DOHH2 (cell line): ENCODE data around the gene KIF2A.

Experiments
- H3F3A ChIP-seq: fragments of 200-600 bp; sonication (generic), shearing (Covaris generic); 2 replicates; pipeline ENCODE4 v1.6.0; 2016; ENCODE audit warnings: antibody characterized with exemption, mild to moderate bottlenecking; ENCODE audit not compliant: control insufficient read depth, insufficient read depth
- H3K27ac ChIP-seq: fragments of 200-600 bp; sonication (generic); 2 replicates; pipeline ENCODE4 v1.5.1; 2014; ENCODE audit warnings: low read depth, mild to moderate bottlenecking, low read length, moderate library complexity
- H3K27me3 ChIP-seq: fragments of 200-600 bp; sonication (generic); 2 replicates; pipeline ENCODE4 v1.6.1; 2014; ENCODE audit warnings: mild to moderate bottlenecking, low read length, mixed read lengths; ENCODE audit not compliant: control insufficient read depth
- H3K36me3 ChIP-seq: fragments of 200-600 bp; sonication (generic); 2 replicates; pipeline ENCODE4 v1.6.1; 2014; ENCODE audit warnings: mild to moderate bottlenecking, low read length, moderate library complexity, mixed read lengths; ENCODE audit not compliant: control insufficient read depth
- H3K4me1 ChIP-seq: fragments of 200-600 bp; sonication (generic); 2 replicates; pipeline ENCODE4 v1.6.1; 2014; ENCODE audit warnings: mild to moderate bottlenecking, low read length, mixed read lengths; ENCODE audit not compliant: control insufficient read depth
- H3K4me2 ChIP-seq: fragments of 200-600 bp; sonication (generic); 2 replicates; pipeline ENCODE4 v1.6.0; 2014; ENCODE audit warnings: mild to moderate bottlenecking, low read length, moderate library complexity
- H3K4me3 ChIP-seq: fragments of 200-600 bp; sonication (generic); 2 replicates; pipeline ENCODE4 v1.5.1; 2014; ENCODE audit warnings: mild to moderate bottlenecking, low read length, mixed read lengths
- H3K79me2 ChIP-seq: fragments of 200-600 bp; sonication (generic); 2 replicates; pipeline ENCODE4 v1.6.1; 2014; ENCODE audit warnings: mild to moderate bottlenecking, low read length, mixed read lengths; ENCODE audit not compliant: control insufficient read depth
- H3K9me2 ChIP-seq: fragments of 200-600 bp; sonication (generic); replicated peaks from 2 replicates; pipeline ENCODE4 v1.6.1; 2014; ENCODE audit warnings: mild to moderate bottlenecking, low read length, mixed read lengths; ENCODE audit not compliant: control insufficient read depth
- H3K9me3 ChIP-seq: fragments of 200-600 bp; sonication (generic); 2 replicates; pipeline ENCODE4 v1.6.1; 2014; ENCODE audit warnings: antibody characterized with exemption, low read length, mixed read lengths; ENCODE audit not compliant: control insufficient read depth, insufficient read depth
- H4K20me1 ChIP-seq: fragments of 200-600 bp; sonication (generic); 2 replicates; pipeline ENCODE4 v1.6.0; 2014; ENCODE audit warnings: low read depth, mild to moderate bottlenecking, antibody characterized with exemption, low read length, moderate library complexity; ENCODE audit not compliant: control insufficient read depth, insufficient read depth
- EZH2phosphoT487 ChIP-seq: fragments of 200-600 bp; sonication (generic); IDR thresholded peaks from 2 replicates; pipeline ENCODE4 v1.6.1; 2017; ENCODE audit warnings: borderline replicate concordance, mild to moderate bottlenecking, antibody characterized with exemption, low read length, moderate library complexity, mixed read lengths
- TF ChIP-seq, protein P1 (sequence below): fragments of 200-600 bp; sonication (generic); IDR thresholded peaks from one replicate; pipeline ENCODE4 v1.5.1; 2014; ENCODE audit warnings: antibody characterized with exemption, mild to moderate bottlenecking, low read depth, low read length; ENCODE audit not compliant: poor library complexity, severe bottlenecking

KIF2A gene

DNA sequence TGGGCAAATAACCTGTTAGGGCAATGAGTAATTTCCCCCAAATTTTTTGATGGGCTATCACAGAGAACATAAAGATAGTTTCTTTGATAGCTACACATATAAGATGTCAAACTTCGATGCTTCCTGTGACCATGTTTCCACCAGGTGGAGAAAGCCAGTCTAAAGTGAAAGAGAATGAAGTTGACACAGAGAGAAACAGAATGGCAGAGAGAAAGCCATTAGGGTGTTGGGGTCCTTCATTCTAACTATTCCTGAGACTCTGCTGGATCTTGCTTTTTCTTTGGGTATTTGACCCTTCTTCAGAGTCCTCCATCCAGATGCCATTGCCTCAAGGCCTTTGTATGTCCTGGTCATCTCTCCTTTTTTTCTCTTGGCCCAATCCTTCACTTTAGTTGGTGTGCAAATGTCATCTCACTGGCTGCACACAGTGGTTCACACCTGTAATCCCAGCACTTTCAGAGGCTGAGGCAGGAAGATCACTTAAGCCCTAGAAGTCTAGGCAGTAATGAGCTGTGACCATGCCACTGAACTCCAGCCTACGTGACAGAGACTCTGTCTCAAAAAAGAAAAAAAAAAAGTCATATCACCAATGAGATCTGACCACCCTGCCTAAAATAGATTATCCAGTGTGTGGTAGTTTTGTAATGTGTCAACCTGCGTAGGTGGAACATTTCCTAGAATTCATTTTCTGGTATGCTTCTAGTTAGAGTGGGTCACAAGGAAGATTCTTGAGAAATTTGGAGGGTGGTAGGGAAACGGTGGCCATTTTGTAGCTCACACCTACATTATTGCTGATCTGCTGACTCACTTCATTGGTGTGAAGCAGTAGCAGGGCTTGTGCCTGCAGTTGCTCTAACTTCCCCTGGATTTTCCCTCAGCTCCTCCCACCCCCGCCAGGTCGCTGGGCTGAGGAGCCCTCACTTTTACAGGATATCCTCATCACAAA, 20.8 kb upstream of the KIF2A start:
- H3F3A ChIP-seq: no peaks in the 10 kb centered on the region
- TF ChIP-seq, protein P1, sequence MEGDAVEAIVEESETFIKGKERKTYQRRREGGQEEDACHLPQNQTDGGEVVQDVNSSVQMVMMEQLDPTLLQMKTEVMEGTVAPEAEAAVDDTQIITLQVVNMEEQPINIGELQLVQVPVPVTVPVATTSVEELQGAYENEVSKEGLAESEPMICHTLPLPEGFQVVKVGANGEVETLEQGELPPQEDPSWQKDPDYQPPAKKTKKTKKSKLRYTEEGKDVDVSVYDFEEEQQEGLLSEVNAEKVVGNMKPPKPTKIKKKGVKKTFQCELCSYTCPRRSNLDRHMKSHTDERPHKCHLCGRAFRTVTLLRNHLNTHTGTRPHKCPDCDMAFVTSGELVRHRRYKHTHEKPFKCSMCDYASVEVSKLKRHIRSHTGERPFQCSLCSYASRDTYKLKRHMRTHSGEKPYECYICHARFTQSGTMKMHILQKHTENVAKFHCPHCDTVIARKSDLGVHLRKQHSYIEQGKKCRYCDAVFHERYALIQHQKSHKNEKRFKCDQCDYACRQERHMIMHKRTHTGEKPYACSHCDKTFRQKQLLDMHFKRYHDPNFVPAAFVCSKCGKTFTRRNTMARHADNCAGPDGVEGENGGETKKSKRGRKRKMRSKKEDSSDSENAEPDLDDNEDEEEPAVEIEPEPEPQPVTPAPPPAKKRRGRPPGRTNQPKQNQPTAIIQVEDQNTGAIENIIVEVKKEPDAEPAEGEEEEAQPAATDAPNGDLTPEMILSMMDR: no peak
- no peak for TF ChIP-seq EZH2phosphoT487
- H3K36me3 ChIP-seq: no peaks in the 10 kb centered on the region
- no peaks in the 10 kb centered on the region for H3K4me1 ChIP-seq
- H3K4me2 ChIP-seq: no peak overlapping the region
- peaks cover 13% of the 10 kb centered on the region for H3K27me3 ChIP-seq
- H3K27ac ChIP-seq: no peak overlapping the region
- no peak overlapping the region for H3K4me3 ChIP-seq
- H4K20me1 ChIP-seq: no peaks in the 10 kb centered on the region
- H3K9me3 ChIP-seq: no peaks in the 10 kb centered on the region
- no peaks in the 10 kb centered on the region for H3K9me2 ChIP-seq
- H3K79me2 ChIP-seq: no peaks in the 10 kb centered on the region

DNA sequence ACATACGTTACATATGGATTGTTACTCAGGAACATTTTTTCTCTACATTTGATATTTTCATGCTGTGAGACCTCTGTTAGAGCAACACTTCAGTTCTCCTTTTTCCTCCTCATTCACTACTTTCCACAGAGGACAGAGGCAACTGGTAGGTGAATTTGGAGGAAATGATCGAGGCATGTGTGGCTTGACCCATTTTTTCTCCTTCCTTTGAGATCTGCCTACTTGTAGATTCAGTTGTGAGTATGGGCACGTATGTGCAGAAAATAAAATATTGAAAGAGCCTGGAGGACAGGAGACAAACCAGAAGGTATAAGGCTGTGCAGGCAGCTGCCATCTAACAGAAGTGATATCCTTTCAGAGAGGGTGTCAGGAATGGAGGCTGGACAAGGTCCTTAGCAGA, 19.2 kb upstream of the KIF2A start:
- H3K9me3 ChIP-seq: no peaks in the 10 kb centered on the region
- no peaks in the 10 kb centered on the region for H3F3A ChIP-seq
- no peaks in the 10 kb centered on the region for H3K9me2 ChIP-seq
- no peaks in the 10 kb centered on the region for H3K79me2 ChIP-seq
- H3K4me3 ChIP-seq: no peak overlapping the region
- TF ChIP-seq, protein P1: no peak
- no peak for TF ChIP-seq EZH2phosphoT487
- H3K4me1 ChIP-seq: no peaks in the 10 kb centered on the region
- H3K36me3 ChIP-seq: no peaks in the 10 kb centered on the region
- peaks cover 10% of the 10 kb centered on the region for H3K27me3 ChIP-seq
- H4K20me1 ChIP-seq: no peaks in the 10 kb centered on the region
- no peak overlapping the region for H3K27ac ChIP-seq
- no peak overlapping the region for H3K4me2 ChIP-seq

DNA sequence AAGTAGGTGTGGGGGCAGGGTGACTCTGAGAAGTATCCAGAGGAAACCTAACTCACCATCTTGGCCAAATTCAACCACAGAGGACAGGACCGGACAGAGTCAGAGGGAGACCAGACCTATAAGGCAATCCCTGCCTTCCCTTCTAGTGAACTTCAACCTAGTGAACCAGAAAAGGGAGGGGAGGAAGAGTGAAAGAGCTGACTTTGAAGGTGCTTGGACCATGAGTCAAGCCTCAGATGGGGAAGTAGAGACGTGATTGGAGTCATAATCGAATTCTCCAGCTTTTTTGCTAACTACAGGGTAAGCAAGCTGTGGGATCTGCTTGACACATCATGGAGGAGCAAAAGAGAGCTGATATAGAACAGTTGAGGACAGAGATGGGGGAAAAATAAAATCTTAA, 18.8 kb upstream of the KIF2A start:
- H4K20me1 ChIP-seq: no peaks in the 10 kb centered on the region
- H3K9me3 ChIP-seq: no peaks in the 10 kb centered on the region
- H3K4me3 ChIP-seq: no peak overlapping the region
- no peaks in the 10 kb centered on the region for H3K36me3 ChIP-seq
- no peaks in the 10 kb centered on the region for H3F3A ChIP-seq
- no peaks in the 10 kb centered on the region for H3K4me1 ChIP-seq
- no peak overlapping the region for H3K27ac ChIP-seq
- H3K4me2 ChIP-seq: no peak overlapping the region
- no peaks in the 10 kb centered on the region for H3K9me2 ChIP-seq
- H3K27me3 ChIP-seq: peaks cover 7% of the 10 kb centered on the region
- no peak for TF ChIP-seq EZH2phosphoT487
- TF ChIP-seq, protein P1: no peak
- H3K79me2 ChIP-seq: no peaks in the 10 kb centered on the region
